ENCODE measurements around the gene KNDC1.

KNDC1 gene

GRCh38 chr10:133126431-133127290 lies 33.4 kb upstream of the KNDC1 start:
- no peak overlapping the region for H3K4me3 ChIP-seq (replicated peaks in 1 of 2; ENCODE audit: low read depth in 2 of 2, low read length in 2 of 2)
- DNase-seq (ENCODE audit: low read depth in 2 of 2): no peak
- no peak for TF ChIP-seq CTCF (IDR thresholded peaks at IDR 0.05; ENCODE audit: low read depth, low read length)

- no peak overlapping the region for H3K4me3 ChIP-seq (replicated peaks in 1 of 2; ENCODE audit: low read depth in 2 of 2, low read length in 2 of 2)
- TF ChIP-seq CTCF (IDR thresholded peaks at IDR 0.05; ENCODE audit: low read depth, low read length): no peak
- DNase-seq (ENCODE audit: low read depth in 2 of 2): no peak
Measured at GRCh38 chr10:133127291-133128125, 32.5 kb upstream of the KNDC1 start.

GRCh38 chr10:133128126-133129070 lies 31.6 kb upstream of the KNDC1 start:
- TF ChIP-seq CTCF (IDR thresholded peaks at IDR 0.05; ENCODE audit: low read depth, low read length): no peak
- DNase-seq (ENCODE audit: low read depth in 2 of 2): no peak
- no peak overlapping the region for H3K4me3 ChIP-seq (replicated peaks in 1 of 2; ENCODE audit: low read depth in 2 of 2, low read length in 2 of 2)

GRCh38 chr10:133129071-133129858 lies 30.8 kb upstream of the KNDC1 start:
- H3K4me3 ChIP-seq (replicated peaks in 1 of 2; ENCODE audit: low read depth in 2 of 2, low read length in 2 of 2): no peak overlapping the region
- no peak for TF ChIP-seq CTCF (IDR thresholded peaks at IDR 0.05; ENCODE audit: low read depth, low read length)
- DNase-seq (ENCODE audit: low read depth in 2 of 2): no peak

- no peak for DNase-seq (ENCODE audit: low read depth in 2 of 2)
Measured at GRCh38 chr10:133129859-133130495, 30.0 kb upstream of the KNDC1 start.

More at GRCh38 chr10:133129859-133130495, 30.0 kb upstream of the KNDC1 start:
- TF ChIP-seq CTCF (IDR thresholded peaks at IDR 0.05; ENCODE audit: low read depth, low read length): no peak
- H3K4me3 ChIP-seq (replicated peaks in 1 of 2; ENCODE audit: low read depth in 2 of 2, low read length in 2 of 2): no peak overlapping the region
